NCI-H146 treated with DMSO at 0.1 percent for 48 hours (cell line): ENCODE measurements around the gene LRRC27.

ENCODE experiments used
- DNase-seq: peaks from one replicate; lab custom pipeline; 2025; ENCODE audit not compliant: unreplicated experiment; lab: John Stamatoyannopoulos, UW

Gene LRRC27

GRCh38 chr10:132388891-132389432 is 57.0 kb downstream of the LRRC27 start:
- no peak for DNase-seq

- DNase-seq: peak; percentile 74
These were observed 57.6 kb downstream of the LRRC27 start for GRCh38 chr10:132389433-132390169.

GRCh38 chr10:132390170-132390920 is 58.4 kb downstream of the LRRC27 start:
- DNase-seq: no peak

- no peak for DNase-seq
These were observed 59.1 kb downstream of the LRRC27 start for GRCh38 chr10:132390921-132391675.

- DNase-seq: no peak
These were observed 59.7 kb downstream of the LRRC27 start for GRCh38 chr10:132391676-132392020.

- DNase-seq: no peak
These were observed 60.3 kb downstream of the LRRC27 start for GRCh38 chr10:132392184-132392800.

GRCh38 chr10:132392811-132393694 is 61.1 kb downstream of the LRRC27 start:
- no peak for DNase-seq

GRCh38 chr10:132393695-132394181 is 61.7 kb downstream of the LRRC27 start:
- DNase-seq: no peak

GRCh38 chr10:132394201-132394811 is 62.3 kb downstream of the LRRC27 start:
- DNase-seq: no peak

- DNase-seq: no peak
These were observed 63.1 kb downstream of the LRRC27 start for GRCh38 chr10:132394936-132395703.

- no peak for DNase-seq
These were observed 63.9 kb downstream of the LRRC27 start for GRCh38 chr10:132395704-132396493.

- DNase-seq: no peak
These were observed 64.6 kb downstream of the LRRC27 start for GRCh38 chr10:132396494-132397035.

- DNase-seq: no peak
These were observed 65.1 kb downstream of the LRRC27 start, which contains the start of gene PWWP2B for GRCh38 chr10:132397036-132397541. Gene PWWP2B, plus strand, starts transcription at chr10:132397200. Its CDS starts 27 bp downstream, at chr10:132397227.

GRCh38 chr10:132397671-132398565 is 65.9 kb downstream of the LRRC27 start:
- peak; percentile 22 for DNase-seq

GRCh38 chr10:132398566-132398991 is 66.6 kb downstream of the LRRC27 start:
- no peak for DNase-seq
